HepG2 (cell line): ENCODE measurements around the gene TOMM20. TPM values are rescaled to one million over a fixed set of nuclear protein-coding genes. Genes with fewer than 3 reads are reported as not detected.

Source experiments
- AKAP8 ChIP-seq: sonication (generic); formaldehyde crosslinking; IDR thresholded peaks from 2 replicates; pipeline ENCODE4 v1.5.1; 2020; ENCODE audit warnings: mild to moderate bottlenecking, missing genetic modification reagents
- HNRNPH1 ChIP-seq: fragments of 200-400 bp; formaldehyde crosslinking; optimal IDR thresholded peaks from 2 replicates; pipeline ENCODE3; 2017; ENCODE audit warnings: mild to moderate bottlenecking, low read depth, low read length
- KDM3A ChIP-seq: IDR thresholded peaks from 2 replicates; pipeline ENCODE4 v1.6.1; 2018; ENCODE audit warnings: low read depth, missing compliant biosample characterization
- MAFG ChIP-seq: sonication (generic); formaldehyde crosslinking; IDR thresholded peaks from 2 replicates; pipeline ENCODE4 v1.5.1; 2020; ENCODE audit warnings: mild to moderate bottlenecking, missing genetic modification reagents
- RBAK ChIP-seq: sonication (generic); formaldehyde crosslinking; IDR thresholded peaks from 2 replicates; pipeline ENCODE4 v1.5.1; 2020; ENCODE audit warnings: mild to moderate bottlenecking, missing genetic modification reagents
- SATB2 ChIP-seq: sonication (generic); formaldehyde crosslinking; IDR thresholded peaks from 2 replicates; pipeline ENCODE4 v1.5.0; 2020; ENCODE audit warnings: missing genetic modification reagents
- SIX4 ChIP-seq: sonication (generic); formaldehyde crosslinking; IDR thresholded peaks from 2 replicates; pipeline ENCODE4 v1.4.0; 2020; ENCODE audit warnings: missing genetic modification reagents
- SP5 ChIP-seq: IDR thresholded peaks from 2 replicates; pipeline ENCODE4 v1.6.1; 2016; ENCODE audit warnings: low read depth, borderline replicate concordance
- SYNCRIP ChIP-seq: fragments of 200-400 bp; formaldehyde crosslinking; IDR thresholded peaks from 2 replicates; pipeline ENCODE4 v1.6.1; 2018; ENCODE audit warnings: mild to moderate bottlenecking, low read depth, low read length; ENCODE audit not compliant: insufficient read depth
- ZBTB21 ChIP-seq: sonication (generic); formaldehyde crosslinking; IDR thresholded peaks from 2 replicates; pipeline ENCODE4 v1.4.0; 2020; ENCODE audit warnings: missing genetic modification reagents
- ZEB1 ChIP-seq: IDR thresholded peaks from 2 replicates; pipeline ENCODE4 v1.6.1; 2012; ENCODE audit warnings: mild to moderate bottlenecking, low read depth, inconsistent platforms; ENCODE audit not compliant: insufficient replicate concordance
- ZMYM4 ChIP-seq: sonication (generic); formaldehyde crosslinking; IDR thresholded peaks from 2 replicates; pipeline ENCODE4 v1.8.1; 2023; ENCODE audit warnings: mild to moderate bottlenecking, missing genetic modification reagents
- ZNF329 ChIP-seq: sonication (generic); formaldehyde crosslinking; IDR thresholded peaks from 2 replicates; pipeline ENCODE4 v1.9.0; 2021; ENCODE audit warnings: low read depth, mild to moderate bottlenecking, missing genetic modification reagents
- ZNF501 ChIP-seq: sonication (generic); formaldehyde crosslinking; IDR thresholded peaks from 2 replicates; pipeline ENCODE4 v1.5.1; 2020; ENCODE audit warnings: mild to moderate bottlenecking, moderate library complexity, missing genetic modification reagents
- ZNF709 ChIP-seq: sonication (generic); formaldehyde crosslinking; IDR thresholded peaks from 2 replicates; pipeline ENCODE4 v1.5.0; 2020; ENCODE audit warnings: mild to moderate bottlenecking, missing genetic modification reagents
- ZNF775 ChIP-seq: sonication (generic); formaldehyde crosslinking; IDR thresholded peaks from 2 replicates; pipeline ENCODE4 v1.4.0; 2020; ENCODE audit warnings: missing genetic modification reagents, mild to moderate bottlenecking, moderate library complexity, borderline replicate concordance
- ZNF776 ChIP-seq: sonication (generic); formaldehyde crosslinking; IDR thresholded peaks from 2 replicates; pipeline ENCODE4 v1.4.0; 2020; ENCODE audit warnings: mild to moderate bottlenecking, missing genetic modification reagents
- polyA plus RNA-seq, 8 experiments: library from polyadenylated mRNA; depleted of rRNA in 3 of 8; stranded (reverse) in 7 of 8; unstranded in 1 of 8; fragments of >200 nt; fragmentation: Illumina TruSeq in 4 of 8; extraction: Trizol in 4 of 8; gene quantifications; 2 replicates each; pipeline versions ENCODE4 v1.2.1 to v1.2.3, GENCODE V29; 2011 to 2016; ENCODE audit warnings: low read depth in 4 of 8, missing spikeins in 1 of 8, mixed read lengths in 1 of 8; ENCODE audit not compliant: insufficient read depth in 1 of 8
- total RNA-seq, 5 experiments: library from RNA; depleted of rRNA; stranded (reverse); fragments of >200 nt; fragmentation: Illumina TruSeq; extraction: Trizol; gene quantifications; 2 replicates each; pipeline ENCODE4 v1.2.3, GENCODE V29; 2016; ENCODE audit warnings: low read depth in 1 of 5
- TF ChIP-seq, protein P1 (sequence below): IDR thresholded peaks from 2 replicates; pipeline ENCODE4 v1.6.1; 2016; ENCODE audit warnings: missing compliant biosample characterization, missing genetic modification reagents, borderline replicate concordance
- TF ChIP-seq, protein P2 (sequence below): sonication (generic); formaldehyde crosslinking; IDR thresholded peaks from 2 replicates; pipeline ENCODE4 v1.5.0; 2020; ENCODE audit warnings: mild to moderate bottlenecking, missing genetic modification reagents, moderate library complexity

Gene TOMM20
- total and polyA plus RNA-seq, 2 of the 13 experiments (the other 11 are each of a cell fraction or from before 2014, with no cell fraction given): 153 to 376 TPM

DNA sequence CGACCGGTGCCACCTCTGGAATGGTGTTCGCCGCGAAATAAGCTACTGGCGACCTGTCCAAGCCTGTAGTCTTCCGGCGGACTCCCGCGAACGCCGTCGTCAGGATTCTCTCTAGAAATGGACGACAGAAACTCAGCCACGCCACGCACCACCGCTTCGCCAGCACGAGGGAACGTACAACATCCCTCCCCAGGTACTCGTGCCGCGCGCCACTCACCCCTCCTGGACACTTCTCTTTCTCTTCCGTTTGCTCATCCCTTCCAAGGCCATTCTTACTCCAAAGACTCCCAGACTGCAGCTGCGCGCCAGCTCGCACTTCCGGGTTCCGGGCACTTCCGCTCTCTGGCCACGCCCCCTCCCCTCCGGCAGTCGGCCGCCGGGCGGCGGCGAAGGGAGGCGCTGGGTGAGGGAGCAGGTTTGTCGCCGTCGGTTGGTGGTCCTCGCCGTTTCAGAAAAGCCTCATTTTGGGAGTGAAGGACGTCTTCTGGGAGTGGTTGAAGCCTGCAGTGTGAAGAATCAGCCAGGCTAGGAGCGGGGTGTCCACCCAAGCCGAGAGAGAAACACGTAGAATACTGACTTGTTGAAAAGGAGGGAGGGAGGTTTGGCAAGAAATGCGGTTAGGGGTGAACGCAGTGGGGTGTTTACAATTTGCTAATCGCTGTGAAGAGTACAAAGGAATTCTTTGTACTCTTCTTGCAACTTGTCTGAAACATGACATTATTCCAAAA is 32.5 kb upstream of the TOMM20 start, which contains the start of gene RBM34 (continued):
- TF ChIP-seq AKAP8: 0 out of 2 replicates have a peak, but pooled peaks have one; percentile 52
- TF ChIP-seq MAFG (CRISPR knock-in tag): no peak
- TF ChIP-seq RBAK (CRISPR knock-in tag): no peak
- TF ChIP-seq, protein P1, sequence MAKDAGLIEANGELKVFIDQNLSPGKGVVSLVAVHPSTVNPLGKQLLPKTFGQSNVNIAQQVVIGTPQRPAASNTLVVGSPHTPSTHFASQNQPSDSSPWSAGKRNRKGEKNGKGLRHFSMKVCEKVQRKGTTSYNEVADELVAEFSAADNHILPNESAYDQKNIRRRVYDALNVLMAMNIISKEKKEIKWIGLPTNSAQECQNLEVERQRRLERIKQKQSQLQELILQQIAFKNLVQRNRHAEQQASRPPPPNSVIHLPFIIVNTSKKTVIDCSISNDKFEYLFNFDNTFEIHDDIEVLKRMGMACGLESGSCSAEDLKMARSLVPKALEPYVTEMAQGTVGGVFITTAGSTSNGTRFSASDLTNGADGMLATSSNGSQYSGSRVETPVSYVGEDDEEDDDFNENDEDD (CRISPR knock-in tag): peak; percentile 92
- TF ChIP-seq ZNF709: peak; percentile 95
- TF ChIP-seq SP5 (CRISPR knock-in tag): peak; percentile 38; the same call in 1 of the 2 replicates
- TF ChIP-seq ZEB1: peak; percentile 57
- TF ChIP-seq ZMYM4: peak; percentile 78
- TF ChIP-seq ZNF776 (CRISPR knock-in tag): peak; percentile 86; the same call in 1 of the 2 replicates
- TF ChIP-seq ZNF329 (CRISPR knock-in tag): peak; percentile 80; the same call in 1 of the 2 replicates
- TF ChIP-seq ZNF501 (CRISPR knock-in tag): peak; percentile 95
- TF ChIP-seq KDM3A (CRISPR knock-in tag): peak; percentile 8; the same call in 1 of the 2 replicates
- TF ChIP-seq ZBTB21 (CRISPR knock-in tag): no peak
- TF ChIP-seq SIX4: peak; percentile 49; the same call in 1 of the 2 replicates
- peak; percentile 95 for TF ChIP-seq SATB2 (CRISPR knock-in tag)
- TF ChIP-seq, protein P2, sequence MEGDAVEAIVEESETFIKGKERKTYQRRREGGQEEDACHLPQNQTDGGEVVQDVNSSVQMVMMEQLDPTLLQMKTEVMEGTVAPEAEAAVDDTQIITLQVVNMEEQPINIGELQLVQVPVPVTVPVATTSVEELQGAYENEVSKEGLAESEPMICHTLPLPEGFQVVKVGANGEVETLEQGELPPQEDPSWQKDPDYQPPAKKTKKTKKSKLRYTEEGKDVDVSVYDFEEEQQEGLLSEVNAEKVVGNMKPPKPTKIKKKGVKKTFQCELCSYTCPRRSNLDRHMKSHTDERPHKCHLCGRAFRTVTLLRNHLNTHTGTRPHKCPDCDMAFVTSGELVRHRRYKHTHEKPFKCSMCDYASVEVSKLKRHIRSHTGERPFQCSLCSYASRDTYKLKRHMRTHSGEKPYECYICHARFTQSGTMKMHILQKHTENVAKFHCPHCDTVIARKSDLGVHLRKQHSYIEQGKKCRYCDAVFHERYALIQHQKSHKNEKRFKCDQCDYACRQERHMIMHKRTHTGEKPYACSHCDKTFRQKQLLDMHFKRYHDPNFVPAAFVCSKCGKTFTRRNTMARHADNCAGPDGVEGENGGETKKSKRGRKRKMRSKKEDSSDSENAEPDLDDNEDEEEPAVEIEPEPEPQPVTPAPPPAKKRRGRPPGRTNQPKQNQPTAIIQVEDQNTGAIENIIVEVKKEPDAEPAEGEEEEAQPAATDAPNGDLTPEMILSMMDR (CRISPR knock-in tag): peak; percentile 42
- no peak for TF ChIP-seq HNRNPH1
- no peak for TF ChIP-seq SYNCRIP
- TF ChIP-seq ZNF775 (CRISPR knock-in tag): peak; percentile 64
